ENCODE data around the gene ELOVL5. TPM values are rescaled to one million over a fixed set of nuclear protein-coding genes. Genes with fewer than 3 reads are reported as not detected.

ELOVL5 gene
- total and polyA plus RNA-seq, 2 donors from 2014 or later = 20.5 to 42.0 TPM

GRCh38 chr6:53233309-53233708 is 115.4 kb downstream of the ELOVL5 start:
- FAIRE-seq (no peak), DNase-seq (no peak)

GRCh38 chr6:53230775-53231467 is 117.8 kb downstream of the ELOVL5 start:
- DNase-seq = no peak
- TF ChIP-seq, protein P1, sequence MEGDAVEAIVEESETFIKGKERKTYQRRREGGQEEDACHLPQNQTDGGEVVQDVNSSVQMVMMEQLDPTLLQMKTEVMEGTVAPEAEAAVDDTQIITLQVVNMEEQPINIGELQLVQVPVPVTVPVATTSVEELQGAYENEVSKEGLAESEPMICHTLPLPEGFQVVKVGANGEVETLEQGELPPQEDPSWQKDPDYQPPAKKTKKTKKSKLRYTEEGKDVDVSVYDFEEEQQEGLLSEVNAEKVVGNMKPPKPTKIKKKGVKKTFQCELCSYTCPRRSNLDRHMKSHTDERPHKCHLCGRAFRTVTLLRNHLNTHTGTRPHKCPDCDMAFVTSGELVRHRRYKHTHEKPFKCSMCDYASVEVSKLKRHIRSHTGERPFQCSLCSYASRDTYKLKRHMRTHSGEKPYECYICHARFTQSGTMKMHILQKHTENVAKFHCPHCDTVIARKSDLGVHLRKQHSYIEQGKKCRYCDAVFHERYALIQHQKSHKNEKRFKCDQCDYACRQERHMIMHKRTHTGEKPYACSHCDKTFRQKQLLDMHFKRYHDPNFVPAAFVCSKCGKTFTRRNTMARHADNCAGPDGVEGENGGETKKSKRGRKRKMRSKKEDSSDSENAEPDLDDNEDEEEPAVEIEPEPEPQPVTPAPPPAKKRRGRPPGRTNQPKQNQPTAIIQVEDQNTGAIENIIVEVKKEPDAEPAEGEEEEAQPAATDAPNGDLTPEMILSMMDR (IDR thresholded peaks at IDR 0.05; ENCODE audit: borderline replicate concordance, extremely low read depth, insufficient read depth) = no peak
- Histone ChIP-seq H3K27me3 (ENCODE audit: control insufficient read depth, insufficient read depth, low read length) (no peaks in the 10 kb centered on the region), H3K27ac (ENCODE audit: low read depth in 2 of 2, low read length in 2 of 2) (no peak overlapping the region), H3K4me1 (ENCODE audit: control insufficient read depth in 2 of 3, insufficient read depth in 2 of 3, low read depth in 1 of 3, low read length in 3 of 3) (no peaks in the 10 kb centered on the region), H3K9me3 (ENCODE audit: control insufficient read depth in 2 of 3, insufficient read depth in 1 of 3, low read length in 3 of 3) (no peaks in the 10 kb centered on the region), H3K36me3 (ENCODE audit: control insufficient read depth in 2 of 3, insufficient read depth in 3 of 3, low read length in 3 of 3) (no peaks in the 10 kb centered on the region), H3K4me3 (ENCODE audit: low read length in 3 of 3) (no peak overlapping the region), H3K9ac (ENCODE audit: low read length in 3 of 3) (no peak overlapping the region)
- intact Hi-C loops (cut with DNase I) = no loop called here
- FAIRE-seq = no peak

More at GRCh38 chr6:53233309-53233708, 115.4 kb downstream of the ELOVL5 start:
- Histone ChIP-seq H3K4me1 (ENCODE audit: control insufficient read depth in 2 of 3, insufficient read depth in 2 of 3, low read depth in 1 of 3, low read length in 3 of 3) (no peaks in the 10 kb centered on the region), H3K9ac (ENCODE audit: low read length in 3 of 3) (no peak overlapping the region), H3K4me3 (ENCODE audit: low read length in 3 of 3) (no peak overlapping the region), H3K27ac (ENCODE audit: low read depth in 2 of 2, low read length in 2 of 2) (no peak overlapping the region), H3K36me3 (ENCODE audit: control insufficient read depth in 2 of 3, insufficient read depth in 3 of 3, low read length in 3 of 3) (no peaks in the 10 kb centered on the region), H3K27me3 (ENCODE audit: control insufficient read depth, insufficient read depth, low read length) (no peaks in the 10 kb centered on the region), H3K9me3 (ENCODE audit: control insufficient read depth in 2 of 3, insufficient read depth in 1 of 3, low read length in 3 of 3) (no peaks in the 10 kb centered on the region)
- TF ChIP-seq, protein P1 (IDR thresholded peaks at IDR 0.05; ENCODE audit: borderline replicate concordance, extremely low read depth, insufficient read depth) = no peak
- intact Hi-C loops (cut with DNase I) = no loop called here

DNA sequence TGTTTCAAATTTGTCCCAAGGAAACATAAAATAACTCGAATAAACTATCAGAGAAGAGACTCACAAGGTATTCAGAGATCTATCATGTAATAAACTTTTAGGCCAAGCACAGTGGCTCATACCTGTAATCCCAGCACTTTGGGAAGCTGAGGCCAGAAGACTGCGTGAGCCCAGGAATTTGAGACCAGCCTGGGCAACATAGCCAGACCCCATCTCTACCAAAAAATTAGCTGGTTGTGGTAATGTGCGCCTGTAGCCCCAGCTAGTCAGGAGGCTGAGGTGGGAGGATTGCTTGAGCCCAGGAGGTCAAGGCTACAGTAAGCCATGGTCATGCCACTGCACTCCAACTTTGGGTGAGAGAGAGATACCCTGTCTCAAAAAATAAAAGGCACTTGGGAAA is 120.9 kb downstream of the ELOVL5 start:
- intact Hi-C loops (cut with DNase I) = no loop called here
- no peak for FAIRE-seq
- no peak overlapping the region for H3K9ac ChIP-seq (ENCODE audit: low read length in 3 of 3)
- no peaks in the 10 kb centered on the region for H3K4me1 ChIP-seq (ENCODE audit: control insufficient read depth in 2 of 3, insufficient read depth in 2 of 3, low read depth in 1 of 3, low read length in 3 of 3)
- TF ChIP-seq, protein P1 (IDR thresholded peaks at IDR 0.05; ENCODE audit: borderline replicate concordance, extremely low read depth, insufficient read depth) = no peak
- no peak overlapping the region for H3K4me3 ChIP-seq (ENCODE audit: low read length in 3 of 3)
- H3K27me3 ChIP-seq (ENCODE audit: control insufficient read depth, insufficient read depth, low read length) = no peaks in the 10 kb centered on the region
- no peaks in the 10 kb centered on the region for H3K9me3 ChIP-seq (ENCODE audit: control insufficient read depth in 2 of 3, insufficient read depth in 1 of 3, low read length in 3 of 3)
- no peak overlapping the region for H3K27ac ChIP-seq (ENCODE audit: low read depth in 2 of 2, low read length in 2 of 2)
- H3K36me3 ChIP-seq (ENCODE audit: control insufficient read depth in 2 of 3, insufficient read depth in 3 of 3, low read length in 3 of 3) = no peaks in the 10 kb centered on the region
- DNase-seq = no peak
